ENCODE measurements around the gene SUN1. TPM values are rescaled to one million over a fixed set of nuclear protein-coding genes. Genes with fewer than 3 reads are reported as not detected.
A peak's percentile ranks its signal among the peaks of the same experiment; 100 is the strongest.

SUN1 gene
- total RNA-seq, 1 donor from 2014 or later, result 150 TPM

- Mint-ChIP-seq H3K27me3 (ENCODE audit: unreplicated experiment) (peaks cover 2% of the 10 kb centered on the region), H3K4me1 (ENCODE audit: unreplicated experiment) (no peaks in the 10 kb centered on the region), H3K27ac (ENCODE audit: unreplicated experiment) (no peak overlapping the region), H3K9me3 (ENCODE audit: unreplicated experiment) (no peaks in the 10 kb centered on the region), H3K36me3 (ENCODE audit: low read depth, unreplicated experiment) (peaks cover 69% of the 10 kb centered on the region), H3K4me3 (ENCODE audit: unreplicated experiment) (peak overlapping the region; percentile 28)
- no peak for DNase-seq (ENCODE audit: low spot score)
- no peak for TF ChIP-seq CTCF (IDR thresholded peaks at IDR 0.05; ENCODE audit: unreplicated experiment)
Measured at GRCh38 chr7:853366-854117, 21.3 kb downstream of the SUN1 start.

GRCh38 chr7:854118-854775 lies 22.0 kb downstream of the SUN1 start:
- H3K9me3 Mint-ChIP-seq (ENCODE audit: unreplicated experiment), result no peaks in the 10 kb centered on the region
- H3K27me3 Mint-ChIP-seq (ENCODE audit: unreplicated experiment), result no peaks in the 10 kb centered on the region
- H3K36me3 Mint-ChIP-seq (ENCODE audit: low read depth, unreplicated experiment), result peaks cover 69% of the 10 kb centered on the region
- H3K27ac Mint-ChIP-seq (ENCODE audit: unreplicated experiment), result no peak overlapping the region
- H3K4me1 Mint-ChIP-seq (ENCODE audit: unreplicated experiment), result no peaks in the 10 kb centered on the region
- no peak for DNase-seq (ENCODE audit: low spot score)
- TF ChIP-seq CTCF (IDR thresholded peaks at IDR 0.05; ENCODE audit: unreplicated experiment), result no peak
- H3K4me3 Mint-ChIP-seq (ENCODE audit: unreplicated experiment), result no peak overlapping the region

- no peaks in the 10 kb centered on the region for H3K4me1 Mint-ChIP-seq (ENCODE audit: unreplicated experiment)
- no peak for DNase-seq (ENCODE audit: low spot score)
- H3K27ac Mint-ChIP-seq (ENCODE audit: unreplicated experiment), result no peak overlapping the region
- TF ChIP-seq CTCF (IDR thresholded peaks at IDR 0.05; ENCODE audit: unreplicated experiment), result no peak
- H3K9me3 Mint-ChIP-seq (ENCODE audit: unreplicated experiment), result no peaks in the 10 kb centered on the region
- no peaks in the 10 kb centered on the region for H3K27me3 Mint-ChIP-seq (ENCODE audit: unreplicated experiment)
- peaks cover 71% of the 10 kb centered on the region for H3K36me3 Mint-ChIP-seq (ENCODE audit: low read depth, unreplicated experiment)
- H3K4me3 Mint-ChIP-seq (ENCODE audit: unreplicated experiment), result peak overlapping the region; percentile 44
Measured at GRCh38 chr7:855686-856369, 23.6 kb downstream of the SUN1 start.

GRCh38 chr7:856444-857095 lies 24.3 kb downstream of the SUN1 start:
- no peak for TF ChIP-seq CTCF (IDR thresholded peaks at IDR 0.05; ENCODE audit: unreplicated experiment)
- H3K9me3 Mint-ChIP-seq (ENCODE audit: unreplicated experiment), result no peaks in the 10 kb centered on the region
- no peak for DNase-seq (ENCODE audit: low spot score)
- peaks cover 73% of the 10 kb centered on the region for H3K36me3 Mint-ChIP-seq (ENCODE audit: low read depth, unreplicated experiment)
- no peaks in the 10 kb centered on the region for H3K4me1 Mint-ChIP-seq (ENCODE audit: unreplicated experiment)
- no peaks in the 10 kb centered on the region for H3K27me3 Mint-ChIP-seq (ENCODE audit: unreplicated experiment)
- H3K4me3 Mint-ChIP-seq (ENCODE audit: unreplicated experiment), result peak overlapping the region; percentile 44
- H3K27ac Mint-ChIP-seq (ENCODE audit: unreplicated experiment), result no peak overlapping the region

All from endothelial cell (in vitro differentiated cells).